ENCODE data around the gene MADCAM1.

DNA sequence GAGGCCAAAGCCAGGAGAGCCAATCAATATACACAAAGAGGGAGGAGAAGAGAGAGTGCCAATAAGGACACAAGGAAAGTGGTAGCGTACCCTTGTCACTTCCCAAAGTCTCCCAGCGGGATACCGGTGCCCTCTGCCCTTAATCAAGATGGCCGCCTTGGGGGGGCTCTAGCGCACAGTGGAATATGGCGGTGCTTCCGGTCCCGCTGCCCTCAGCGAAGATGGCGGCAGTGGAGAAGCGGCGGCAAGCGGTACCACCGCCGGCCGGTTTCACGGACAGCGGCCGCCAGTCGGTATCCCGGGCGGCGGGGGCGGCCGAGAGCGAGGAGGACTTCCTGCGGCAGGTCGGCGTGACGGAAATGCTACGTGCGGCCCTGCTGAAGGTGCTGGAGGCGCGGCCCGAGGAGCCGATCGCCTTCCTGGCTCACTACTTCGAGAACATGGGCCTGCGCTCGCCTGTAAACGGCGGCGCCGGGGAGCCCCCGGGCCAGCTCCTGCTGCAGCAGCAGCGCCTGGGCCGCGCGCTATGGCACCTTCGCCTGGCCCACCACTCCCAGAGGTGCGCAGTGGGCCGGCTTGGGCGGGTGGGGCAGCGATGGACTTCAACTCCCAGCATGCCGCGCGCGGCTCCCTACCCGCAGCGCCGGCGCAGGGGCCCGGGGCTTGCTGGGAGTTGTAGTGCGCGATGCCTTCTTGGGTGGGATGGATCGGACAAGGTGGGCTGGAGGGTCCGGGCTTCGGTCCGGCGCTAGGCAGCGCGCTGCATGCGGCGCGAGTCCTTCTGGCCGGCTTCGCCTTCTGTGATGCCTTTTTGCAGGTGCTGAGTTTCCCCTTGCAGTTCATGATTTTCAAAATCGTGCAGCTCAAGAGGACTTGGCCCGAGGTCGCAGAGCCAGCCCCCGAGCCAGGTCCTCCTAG is 11.3 kb downstream of the MADCAM1 start, which contains the start of gene TPGS1:
- TF ChIP-seq CTCF (conservative IDR thresholded peaks at IDR 0.05 in 1 of 2, IDR thresholded peaks at IDR 0.05 in 1 of 2; ENCODE audit: extremely low read depth in 1 of 2, insufficient read depth in 1 of 2, low read depth in 1 of 2, low read length in 2 of 2), result no peak
- TF ChIP-seq EZH2 (IDR thresholded peaks at IDR 0.05; ENCODE audit: borderline replicate concordance, low read length), result no peak

Measured in mammary epithelial cell (primary cell).